A673 (cell line): ENCODE results near the gene ELMO3. TPM values are rescaled to one million over a fixed set of nuclear protein-coding genes. Genes with fewer than 3 reads are reported as not detected.

Experiments
- BruUV-seq: library from RNA; stranded (reverse); fragments of 400-500 nt; replicated peaks from 2 replicates; lab custom pipeline; 2021; lab: Mats Ljungman, UMichigan
- CTCF ChIA-PET: fragments of 300-600 bp; sonication (Branson Sonifier 250); formaldehyde crosslinking; loops from one replicate; lab custom pipeline; 2022; ENCODE audit warnings: antibody characterized with exemption; lab: Charles Lee
- POLR2A ChIA-PET: fragments of 300-600 bp; sonication (Branson Sonifier 250); formaldehyde crosslinking; loops from one replicate; lab custom pipeline; 2022; ENCODE audit warnings: antibody characterized with exemption; ENCODE audit not compliant: low non-redundant PET; lab: Charles Lee
- DNase-seq: peaks from one replicate; pipeline ENCODE4 v3.0.0-alpha.2; 2015; ENCODE audit warnings: low spot score
- H3K27ac ChIP-seq: fragments of 200-600 bp; sonication (generic); 2 replicates; pipeline ENCODE4 v1.5.1; 2016; ENCODE audit warnings: mixed run types, low read depth, mild to moderate bottlenecking, mixed read lengths, antibody characterized with exemption, low read length; ENCODE audit not compliant: poor library complexity, severe bottlenecking
- H3K27me3 ChIP-seq: fragments of 200-600 bp; sonication (generic); replicated peaks from 2 replicates; pipeline ENCODE4 v1.6.1; 2017; ENCODE audit warnings: mixed run types, low read depth, mild to moderate bottlenecking, mixed read lengths, antibody characterized with exemption, low read length; ENCODE audit not compliant: insufficient read depth, poor library complexity
- H3K36me3 ChIP-seq: fragments of 200-600 bp; sonication (generic); 2 replicates; pipeline ENCODE4 v1.6.1; 2016; ENCODE audit warnings: mixed run types, mild to moderate bottlenecking, mixed read lengths, antibody characterized with exemption, low read length; ENCODE audit not compliant: insufficient read depth, poor library complexity, severe bottlenecking
- H3K4me1 ChIP-seq: fragments of 200-600 bp; sonication (generic); 2 replicates; pipeline ENCODE4 v1.6.1; 2017; ENCODE audit warnings: mixed run types, mild to moderate bottlenecking, mixed read lengths, antibody characterized with exemption, low read length; ENCODE audit not compliant: insufficient read depth, poor library complexity, severe bottlenecking
- H3K4me3 ChIP-seq: fragments of 200-600 bp; sonication (generic); 2 replicates; pipeline ENCODE4 v1.5.1; 2016; ENCODE audit warnings: low read depth, mixed run types, mild to moderate bottlenecking, mixed read lengths, low read length; ENCODE audit not compliant: poor library complexity, severe bottlenecking
- H3K9me3 ChIP-seq: fragments of 200-600 bp; sonication (generic); 2 replicates; pipeline ENCODE4 v1.6.1; 2016; ENCODE audit warnings: mixed run types, low read depth, mild to moderate bottlenecking, mixed read lengths, antibody characterized with exemption, low read length; ENCODE audit not compliant: poor library complexity, severe bottlenecking
- CTCF ChIP-seq: fragments of 300-800, 200-600 bp; sonication (generic); conservative IDR thresholded peaks from 2 replicates; pipeline ENCODE4 v1.5.1; 2017; ENCODE audit warnings: low read depth, mild to moderate bottlenecking, antibody characterized with exemption, low read length, moderate library complexity, mixed read lengths
- EZH2 ChIP-seq: fragments of 200-600 bp; sonication (generic); IDR thresholded peaks from 2 replicates; pipeline ENCODE4 v1.6.1; 2017; ENCODE audit warnings: borderline replicate concordance, low read depth, mild to moderate bottlenecking, mixed read lengths, antibody characterized with exemption, low read length; ENCODE audit not compliant: poor library complexity, severe bottlenecking
- intact Hi-C: fragments of 100-400 bp; cut with micrococcal nuclease; formaldehyde crosslinking; loops from one replicate; pipeline ENCODE4 v1.10.0; 2022; ENCODE audit not compliant: unreplicated experiment
- total RNA-seq: library from RNA; stranded (reverse); gene quantifications from 2 replicates; pipeline ENCODE4 v1.2.3, GENCODE V29; 2021

Gene ELMO3
- total RNA-seq, 1 experiment from 2014 or later: 4.7 TPM

GRCh38 chr16:67154578-67155294 lies 44.2 kb upstream of the ELMO3 start:
- Histone ChIP-seq H3K4me1 (peaks cover 17% of the 10 kb centered on the region), H3K27me3 (no peaks in the 10 kb centered on the region), H3K9me3 (no peaks in the 10 kb centered on the region), H3K36me3 (peaks cover under 1% of the 10 kb centered on the region), H3K4me3 (peak overlapping the region; percentile 38), H3K27ac (no peak overlapping the region)
- ChIA-PET POLR2A (no interaction called here), CTCF (interaction anchor here (0.5 to 1.5 kb wide), 19 partner anchors 9 to 259 kb away, joined by 3 to 39 read pairs (median 4); partner anchors contain the start of genes CES3 and NOL3)
- intact Hi-C loops: loop anchor here (1.0 to 10.0 kb wide), 3 partner anchors 177 to 260 kb away; no protein-coding TSS in a partner anchor
- TF ChIP-seq CTCF (no peak), EZH2 (no peak)
- no peak for DNase-seq
- BruUV-seq: no TSS peak

- H3K27ac ChIP-seq: no peak overlapping the region
- intact Hi-C loops: loop anchor here (1.0 to 10.0 kb wide), 2 partner anchors 178 to 261 kb away; no protein-coding TSS in a partner anchor
- DNase-seq: peak; percentile 84
- H3K4me3 ChIP-seq: peak overlapping the region; percentile 38
- no peaks in the 10 kb centered on the region for H3K9me3 ChIP-seq
- no peaks in the 10 kb centered on the region for H3K36me3 ChIP-seq
- peak; percentile 75 for TF ChIP-seq CTCF
- no peak for TF ChIP-seq EZH2
- ChIA-PET CTCF (interaction anchor here (0.5 to 1.5 kb wide), 21 partner anchors 10 to 260 kb away, joined by 3 to 39 read pairs (median 4); partner anchors contain the start of genes CES3 and NOL3), POLR2A (no interaction called here)
- H3K27me3 ChIP-seq: no peaks in the 10 kb centered on the region
- peaks cover 17% of the 10 kb centered on the region for H3K4me1 ChIP-seq
- no TSS peak for BruUV-seq
Observed at GRCh38 chr16:67155295-67156142, 43.4 kb upstream of the ELMO3 start.

- ChIA-PET CTCF (interaction anchor here (1.3 to 1.5 kb wide), 3 partner anchors 14 to 178 kb away, joined by 10 to 39 read pairs (median 11); partner anchors contain the start of gene NOL3), POLR2A (no interaction called here)
- H3K27me3 ChIP-seq: no peaks in the 10 kb centered on the region
- H3K4me1 ChIP-seq: peaks cover 13% of the 10 kb centered on the region
- intact Hi-C loops: loop anchor here (10.0 kb wide), 1 partner anchor 261 kb away; no protein-coding TSS in a partner anchor
- BruUV-seq: no TSS peak
- H3K27ac ChIP-seq: no peak overlapping the region
- no peaks in the 10 kb centered on the region for H3K9me3 ChIP-seq
- no peaks in the 10 kb centered on the region for H3K36me3 ChIP-seq
- no peak for TF ChIP-seq EZH2
- no peak for TF ChIP-seq CTCF
- no peak for DNase-seq
- no peak overlapping the region for H3K4me3 ChIP-seq
Observed at GRCh38 chr16:67156143-67156844, 42.6 kb upstream of the ELMO3 start.
